Measurements from ENCODE around the gene RTRAF.

- TF ChIP-seq POLR2A (IDR thresholded peaks at IDR 0.05) (no peak), CTCF (IDR thresholded peaks at IDR 0.05) (no peak)
Observed at GRCh38 chr14:52052288-52052943, 63.1 kb downstream of the RTRAF start.

All from testis (tissue), 2 donors.